ENCODE data around the gene ZNF160.
A peak's percentile ranks its signal among the peaks of the same experiment; 100 is the strongest.
"Not testable (repeated sequence)": the region's sequence is repeated elsewhere in the genome, so short reads cannot be mapped to it uniquely, and the experiment has no call there.

Gene ZNF160

DNA sequence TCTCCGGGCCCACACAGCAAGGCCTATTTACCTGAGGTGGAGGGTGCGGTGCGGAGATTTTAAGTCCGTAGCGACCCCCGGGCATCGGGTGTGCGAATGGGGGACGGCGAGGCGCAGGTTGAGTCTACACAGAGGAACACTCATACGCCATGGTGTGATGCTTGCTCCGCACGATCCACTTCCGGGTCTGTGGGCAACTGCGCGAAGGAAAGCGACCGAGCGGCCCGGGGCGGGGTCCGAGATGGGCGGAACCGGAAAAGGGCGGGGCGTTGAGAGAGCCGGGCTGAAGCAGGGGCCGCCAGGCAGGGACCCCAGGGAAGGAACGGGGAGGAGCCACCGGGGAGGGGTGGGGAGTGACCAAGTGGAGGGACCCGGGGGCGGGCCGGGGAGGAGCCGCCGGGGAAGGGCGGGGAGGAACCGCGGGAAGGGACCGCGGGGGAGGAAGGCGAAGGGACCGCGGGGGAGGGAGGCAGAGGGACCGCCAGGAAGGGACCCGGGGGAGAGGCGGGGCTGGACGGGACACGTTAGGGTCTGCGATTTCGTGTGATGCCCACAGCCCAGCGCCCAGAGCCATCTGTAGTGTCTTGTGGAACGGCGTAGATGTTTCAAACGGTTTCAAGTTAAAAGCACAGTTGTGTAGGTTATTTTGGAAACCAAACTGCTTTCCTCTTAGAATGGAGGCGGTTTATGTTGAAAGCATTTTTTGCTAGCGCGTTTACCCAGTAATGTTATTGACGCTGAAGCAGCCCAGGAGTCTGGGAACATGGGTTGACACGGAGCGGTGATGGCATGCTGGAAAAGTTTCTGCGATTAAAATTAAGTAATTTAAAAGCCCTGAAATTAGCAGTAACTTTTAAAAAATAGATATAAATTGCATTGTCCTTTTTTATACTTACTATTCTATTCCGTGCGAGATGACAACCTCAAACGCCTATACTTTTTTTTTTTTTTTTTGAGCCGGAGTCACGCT lies at the start of gene ZNF160:
ZNF160 (minus strand) TSS at position 189 of the 970 bp plus-strand sequence. CDS start 17,146 bp downstream, outside the sequence.
- DNase-seq (ENCODE audit: low read depth in 1 of 2, low spot score in 1 of 2), result peak; percentile 98 to 99

GRCh38 chr19:53147645-53148044 lies 44.4 kb upstream of the ZNF160 start:
- no peak for DNase-seq (ENCODE audit: low read depth in 1 of 2, low spot score in 1 of 2)

- DNase-seq (ENCODE audit: low read depth in 1 of 2, low spot score in 1 of 2), result no peak
Measured at GRCh38 chr19:53140351-53140750, 37.1 kb upstream of the ZNF160 start.

DNA sequence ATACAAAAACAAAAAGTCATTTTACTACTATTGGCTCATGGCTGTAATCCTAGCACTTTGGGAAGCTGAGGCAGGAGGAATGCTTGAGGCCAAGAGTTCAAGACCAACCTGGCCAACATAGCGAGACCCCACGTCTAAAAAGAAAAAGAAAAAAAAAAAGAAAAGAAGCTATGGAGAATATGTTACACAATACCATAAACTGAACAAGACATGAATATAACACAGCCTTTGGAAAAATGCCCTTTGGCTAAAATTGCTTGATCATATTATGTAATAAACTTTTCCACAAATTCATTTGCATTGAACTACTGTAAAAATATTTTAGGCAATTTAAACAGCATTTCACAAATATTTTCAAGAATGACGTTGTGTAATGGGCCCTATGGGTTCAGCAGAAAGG lies 33.2 kb upstream of the ZNF160 start:
- DNase-seq (ENCODE audit: low read depth in 1 of 2, low spot score in 1 of 2), result no peak

GRCh38 chr19:53132141-53132991 lies 29.1 kb upstream of the ZNF160 start, which contains the start of gene ZNF415:
Gene ZNF415 (minus strand): TSS chr19:53132910. CDS start chr19:53122676, 10,234 bp downstream.
- peak in 1 of 2 donors; percentile 18 for DNase-seq (ENCODE audit: low read depth in 1 of 2, low spot score in 1 of 2)

DNA sequence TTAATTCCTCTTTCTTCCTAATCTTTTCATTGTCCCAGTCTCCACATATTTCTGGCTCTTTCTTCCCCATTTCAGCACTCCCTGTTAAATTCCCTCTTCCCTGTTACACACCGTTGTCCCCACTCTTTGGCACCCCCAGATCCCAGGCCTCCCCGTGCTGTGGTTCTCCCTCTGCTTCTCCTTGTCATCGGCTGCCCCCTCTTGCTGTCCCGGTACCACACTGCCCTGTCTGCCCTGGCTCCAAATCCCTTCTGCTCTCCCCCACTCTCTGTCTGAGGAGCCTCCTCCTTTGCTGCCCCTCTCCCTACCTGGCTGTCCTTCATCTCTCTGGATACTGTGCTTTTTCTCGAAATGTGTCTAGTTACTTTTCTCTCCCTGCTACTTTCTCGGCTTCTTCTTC lies 28.5 kb upstream of the ZNF160 start:
- no peak for DNase-seq (ENCODE audit: low read depth in 1 of 2, low spot score in 1 of 2)

- DNase-seq (ENCODE audit: low read depth in 1 of 2, low spot score in 1 of 2), result no peak
Measured at GRCh38 chr19:53131085-53131590, 27.9 kb upstream of the ZNF160 start.

DNA sequence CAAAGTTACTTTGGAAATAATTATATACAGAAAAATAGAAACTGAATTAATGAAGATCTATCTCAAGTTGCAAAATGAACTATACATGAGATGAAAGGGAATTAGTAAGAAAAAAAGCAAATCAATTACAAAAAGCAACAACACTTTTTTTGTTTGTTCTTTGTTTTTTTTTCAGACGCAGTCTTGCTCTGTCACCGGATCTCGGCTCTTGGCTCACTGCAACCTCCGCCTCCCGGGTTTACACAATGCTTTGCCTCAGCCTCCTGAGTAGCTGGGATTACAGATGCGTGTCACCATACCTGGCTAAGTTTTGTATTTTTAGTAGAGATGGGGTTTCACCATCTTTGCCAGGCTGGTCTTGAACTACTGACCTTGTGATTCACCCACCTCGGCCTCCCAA lies 27.3 kb upstream of the ZNF160 start:
- no peak for DNase-seq (ENCODE audit: low read depth in 1 of 2, low spot score in 1 of 2)

DNA sequence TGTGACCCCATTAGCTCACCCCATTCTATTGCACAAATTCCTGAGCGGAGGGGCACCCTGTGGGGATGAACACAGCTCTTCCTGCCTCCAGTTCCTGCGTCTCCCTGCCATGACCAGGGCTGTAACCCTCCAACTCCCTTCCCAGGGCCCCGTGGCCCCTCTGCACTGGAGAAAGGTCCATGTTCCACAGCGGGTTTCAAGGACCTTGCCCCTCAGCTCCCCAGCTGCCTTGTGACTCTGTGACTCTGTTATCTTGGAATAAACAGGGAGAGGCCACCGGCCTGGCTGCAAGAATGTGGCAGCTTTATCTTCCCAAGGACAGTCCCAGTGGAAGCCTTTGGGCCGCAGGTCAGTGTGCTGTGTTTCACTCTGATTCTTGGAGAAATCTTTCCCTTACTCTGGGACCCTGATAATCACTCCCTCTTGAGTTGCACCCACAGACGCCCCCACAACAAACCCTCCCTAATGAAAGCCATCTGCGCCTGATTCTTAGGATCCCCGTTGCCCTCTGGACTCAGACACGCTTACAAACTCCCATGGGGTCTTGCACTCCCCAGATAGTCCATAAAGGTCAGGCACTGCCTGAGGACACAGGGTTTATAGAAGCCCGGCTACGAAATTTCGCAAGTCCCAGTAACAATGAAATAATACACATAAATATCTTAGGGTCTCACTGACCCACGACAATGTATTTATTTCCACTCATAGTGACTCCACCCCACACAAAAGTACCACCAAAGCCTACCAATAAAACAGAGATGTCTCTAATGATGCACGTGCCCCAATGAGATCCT lies 23.7 kb upstream of the ZNF160 start:
- DNase-seq (ENCODE audit: low read depth in 1 of 2, low spot score in 1 of 2), result not testable (repeated sequence)

DNA sequence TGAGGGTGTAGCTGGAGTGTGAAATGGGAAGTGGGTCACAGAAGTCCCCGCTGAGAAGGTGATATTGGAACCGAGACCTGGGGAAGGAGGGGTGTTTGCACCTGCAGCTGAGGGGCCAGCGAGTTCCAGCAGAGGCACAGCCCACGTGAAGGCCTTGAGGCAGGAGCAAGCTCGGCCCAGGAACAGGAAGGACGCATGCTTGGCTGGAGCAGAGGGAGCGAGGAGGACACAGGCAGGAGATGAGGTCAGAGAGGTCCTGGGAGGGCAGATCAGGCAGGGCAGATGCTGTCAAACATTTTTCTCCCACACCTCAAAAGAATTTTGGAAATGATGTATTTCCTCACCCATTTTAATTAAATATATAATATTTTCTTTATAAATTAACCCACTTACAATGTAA lies 20.2 kb upstream of the ZNF160 start:
- no peak for DNase-seq (ENCODE audit: low read depth in 1 of 2, low spot score in 1 of 2)

GRCh38 chr19:53112286-53112685 lies 9.1 kb upstream of the ZNF160 start:
- no peak for DNase-seq (ENCODE audit: low read depth in 1 of 2, low spot score in 1 of 2)

- DNase-seq (ENCODE audit: low read depth in 1 of 2, low spot score in 1 of 2), result no peak
Measured at GRCh38 chr19:53109527-53109926, 6.3 kb upstream of the ZNF160 start.

DNA sequence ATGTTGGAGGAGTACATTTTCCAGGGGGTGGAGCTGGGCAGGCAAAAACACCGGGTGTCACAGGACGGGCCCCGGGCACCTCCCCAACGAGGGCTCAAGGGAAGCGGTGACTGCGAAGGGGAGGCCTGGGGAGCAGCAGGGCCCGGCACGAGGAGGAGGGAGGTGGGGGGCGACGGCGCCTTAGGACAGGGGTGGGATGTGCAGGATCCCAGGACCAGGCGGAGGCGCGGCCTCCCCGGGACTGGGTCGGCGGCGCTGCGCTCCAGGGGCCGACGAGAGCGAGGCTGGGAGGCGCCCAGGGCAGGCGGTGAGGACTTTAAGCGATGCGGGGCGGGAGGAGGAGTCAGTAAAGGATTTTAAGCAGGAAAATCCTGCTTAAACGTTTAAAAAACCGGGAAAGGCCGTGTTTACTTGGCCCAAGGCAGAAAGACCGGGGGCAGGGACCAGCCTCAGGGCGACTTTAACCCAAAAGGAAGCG lies 427 bp downstream of the ZNF160 start:
- DNase-seq (ENCODE audit: low read depth in 1 of 2, low spot score in 1 of 2), result peak in 1 of 2 donors; percentile 21

DNA sequence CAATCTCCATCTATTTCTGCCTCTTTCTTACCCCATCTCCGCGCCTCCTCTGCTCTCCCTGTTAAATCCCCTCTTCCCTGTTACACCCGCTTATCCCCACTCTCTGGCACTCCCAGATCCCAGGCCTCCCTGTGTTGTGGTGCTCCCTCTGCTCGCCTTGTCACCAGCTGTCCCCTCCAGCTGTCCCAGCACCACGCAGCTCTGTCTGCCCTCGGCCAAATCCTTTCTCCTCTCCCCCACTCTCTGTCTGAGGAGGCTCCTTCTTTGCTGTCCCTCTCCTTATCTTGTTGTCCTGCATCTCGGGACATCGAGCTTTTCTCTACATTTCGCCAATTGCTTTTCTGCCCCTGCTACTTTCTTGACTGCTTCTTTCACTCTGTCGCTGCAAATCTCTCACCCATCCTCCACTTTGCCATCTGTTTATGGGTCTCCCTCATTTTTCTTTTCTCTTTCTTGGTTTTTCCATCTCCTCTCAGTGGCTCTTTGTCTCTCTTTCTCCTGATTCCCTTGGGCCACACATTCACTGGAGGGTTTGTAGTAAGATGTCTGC lies 941 bp downstream of the ZNF160 start:
- no peak for DNase-seq (ENCODE audit: low read depth in 1 of 2, low spot score in 1 of 2)

DNA sequence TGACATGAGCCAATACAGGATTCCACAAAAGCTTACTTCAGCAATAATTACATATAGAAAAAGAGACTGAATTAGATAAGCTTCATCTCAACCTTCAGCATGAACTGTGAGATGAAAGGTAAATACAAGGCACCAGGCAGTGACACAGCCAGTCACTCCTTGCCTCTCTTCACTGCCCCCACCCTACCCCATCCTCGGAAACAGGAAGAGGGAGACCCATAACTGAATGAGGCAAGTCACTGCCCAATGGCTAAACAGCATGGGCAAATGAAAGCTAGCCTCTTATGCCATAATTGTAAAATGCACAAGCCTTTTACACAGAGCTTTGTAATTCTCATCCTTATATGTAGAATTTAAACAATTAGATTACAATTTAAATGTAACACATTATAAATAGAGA lies 1.7 kb downstream of the ZNF160 start:
- no peak for DNase-seq (ENCODE audit: low read depth in 1 of 2, low spot score in 1 of 2)

GRCh38 chr19:53098570-53098969 lies 4.7 kb downstream of the ZNF160 start:
- DNase-seq (ENCODE audit: low read depth in 1 of 2, low spot score in 1 of 2), result not testable (repeated sequence)

GRCh38 chr19:53096982-53097690 lies 6.1 kb downstream of the ZNF160 start:
- DNase-seq (ENCODE audit: low read depth in 1 of 2, low spot score in 1 of 2), result not testable (repeated sequence)

- DNase-seq (ENCODE audit: low read depth in 1 of 2, low spot score in 1 of 2), result not testable (repeated sequence)
Measured at GRCh38 chr19:53096579-53096978, 6.6 kb downstream of the ZNF160 start.

GRCh38 chr19:53094754-53095575 lies 8.3 kb downstream of the ZNF160 start:
- DNase-seq (ENCODE audit: low read depth in 1 of 2, low spot score in 1 of 2), result no peak

Measured in activated CD4-positive, alpha-beta T cell treated with anti-CD3 and anti-CD28 coated beads, Interleukin-2, amount 50 U/mL, for 24 hours (primary cell).